GM23338 (cell line): ENCODE data around the gene SRD5A3. TPM values are rescaled to one million over a fixed set of nuclear protein-coding genes. Genes with fewer than 3 reads are reported as not detected.
"Not testable (repeated sequence)": the region's sequence is repeated elsewhere in the genome, so short reads cannot be mapped to it uniquely, and the experiment has no call there.

ENCODE experiments used
- ATAC-seq: fragments of 200-7000 bp; cut with Tn5 transposase; 3 replicates; pipeline ENCODE4 v1.9.1; 2020
- DNase-seq: peaks from one replicate; pipeline ENCODE4 v3.0.0-alpha.2; 2015; ENCODE audit warnings: low spot score
- H2AFZ ChIP-seq: fragments of 200-600 bp; sonication (generic); 2 replicates; pipeline ENCODE4 v1.8.0; 2016; ENCODE audit warnings: antibody characterized with exemption, mild to moderate bottlenecking, moderate library complexity
- H3F3A ChIP-seq: fragments of 200-600 bp; sonication (generic); replicated peaks from 2 replicates; pipeline ENCODE4 v1.8.0; 2017; ENCODE audit warnings: antibody characterized with exemption, mixed run types, low read depth
- H3K27ac ChIP-seq: fragments of 200-600 bp; sonication (generic); 2 replicates; pipeline ENCODE4 v1.6.1; 2016; ENCODE audit warnings: low read depth
- H3K27me3 ChIP-seq: fragments of 200-600 bp; sonication (generic); 2 replicates; pipeline ENCODE4 v1.8.0; 2016; ENCODE audit warnings: mild to moderate bottlenecking, mixed run types, moderate library complexity; ENCODE audit not compliant: insufficient read depth
- H3K36me3 ChIP-seq: fragments of 200-600 bp; sonication (generic); 2 replicates; pipeline ENCODE4 v1.8.0; 2016; ENCODE audit warnings: mild to moderate bottlenecking; ENCODE audit not compliant: insufficient read depth
- H3K4me1 ChIP-seq: fragments of 200-600 bp; sonication (generic); 2 replicates; pipeline ENCODE4 v1.8.0; 2016; ENCODE audit warnings: mild to moderate bottlenecking, moderate library complexity; ENCODE audit not compliant: insufficient read depth
- H3K4me2 ChIP-seq: fragments of 200-600 bp; sonication (generic); 2 replicates; pipeline ENCODE4 v1.7.1; 2017; ENCODE audit warnings: mixed run types
- H3K4me3 ChIP-seq: fragments of 200-600 bp; sonication (generic); 2 replicates; pipeline ENCODE4 v1.6.1; 2016; ENCODE audit warnings: mixed run types
- H3K79me2 ChIP-seq: fragments of 200-600 bp; sonication (generic); replicated peaks from 2 replicates; pipeline ENCODE4 v1.8.0; 2017; ENCODE audit warnings: mild to moderate bottlenecking; ENCODE audit not compliant: insufficient read depth
- H3K9me2 ChIP-seq: fragments of 200-600 bp; sonication (generic); 2 replicates; pipeline ENCODE4 v1.8.0; 2017; ENCODE audit not compliant: insufficient read depth
- H4K20me1 ChIP-seq: fragments of 200-600 bp; sonication (generic); replicated peaks from 2 replicates; pipeline ENCODE4 v1.8.0; 2017; ENCODE audit warnings: mild to moderate bottlenecking; ENCODE audit not compliant: insufficient read depth
- H3K27ac Mint-ChIP-seq: 2 replicates; pipeline ENCODE4 v1.8.0; 2020; ENCODE audit warnings: inconsistent platforms, mild to moderate bottlenecking, moderate library complexity, mixed read lengths
- H3K27me3 Mint-ChIP-seq: 3 replicates; pipeline ENCODE4 v1.8.0; 2022; ENCODE audit warnings: low read depth, mild to moderate bottlenecking, moderate library complexity, mixed read lengths, inconsistent platforms; ENCODE audit not compliant: insufficient read depth, poor library complexity
- H3K36me3 Mint-ChIP-seq: 3 replicates; pipeline ENCODE4 v1.8.0; 2021; ENCODE audit warnings: low read depth, mild to moderate bottlenecking, inconsistent platforms, moderate library complexity, mixed read lengths
- H3K4me1 Mint-ChIP-seq: 3 replicates; pipeline ENCODE4 v1.8.0; 2020; ENCODE audit warnings: mild to moderate bottlenecking, inconsistent platforms, mixed read lengths
- H3K4me3 Mint-ChIP-seq: 3 replicates; pipeline ENCODE4 v1.8.0; 2021; ENCODE audit warnings: moderate library complexity, mild to moderate bottlenecking, inconsistent platforms, mixed read lengths
- H3K9me3 Mint-ChIP-seq: 3 replicates; pipeline ENCODE4 v1.8.0; 2020; ENCODE audit warnings: moderate library complexity, mild to moderate bottlenecking, inconsistent platforms, mixed read lengths
- CREB1 ChIP-seq: fragments of 250-450 bp; sonication (Bioruptor Pico); IDR thresholded peaks from 2 replicates; pipeline ENCODE4 v1.5.0; 2020; ENCODE audit warnings: low read depth, mild to moderate bottlenecking, moderate library complexity
- EZH2 ChIP-seq: fragments of 200-600 bp; sonication (generic); IDR thresholded peaks from one replicate; pipeline ENCODE4 v1.8.0; 2017; ENCODE audit warnings: antibody characterized with exemption, mild to moderate bottlenecking, low read depth; ENCODE audit not compliant: unreplicated experiment
- EZH2phosphoT487 ChIP-seq: fragments of 200-600 bp; sonication (generic); IDR thresholded peaks from one replicate; pipeline ENCODE4 v1.8.1; 2018; ENCODE audit warnings: antibody characterized with exemption; ENCODE audit not compliant: unreplicated experiment
- JUNB ChIP-seq: IDR thresholded peaks from one replicate; pipeline ENCODE4 v1.6.1; 2016; ENCODE audit warnings: antibody characterized with exemption; ENCODE audit not compliant: unreplicated experiment
- NANOG ChIP-seq: IDR thresholded peaks from 2 replicates; pipeline ENCODE4 v1.6.1; 2016; ENCODE audit warnings: antibody characterized with exemption, borderline replicate concordance
- POLR2AphosphoS5 ChIP-seq: IDR thresholded peaks from 2 replicates; pipeline ENCODE4 v1.6.1; 2016; ENCODE audit warnings: antibody characterized with exemption, low read depth
- STAT1 ChIP-seq: IDR thresholded peaks from one replicate; pipeline ENCODE4 v1.6.1; 2016; ENCODE audit warnings: antibody characterized with exemption; ENCODE audit not compliant: unreplicated experiment
- ZNF114 ChIP-seq: fragments of 250-450 bp; sonication (Bioruptor Pico); IDR thresholded peaks from 2 replicates; pipeline ENCODE4 v1.5.0; 2020; ENCODE audit warnings: mild to moderate bottlenecking, moderate library complexity
- ZNF331 ChIP-seq: fragments of 250-450 bp; sonication (Bioruptor Pico); IDR thresholded peaks from 2 replicates; pipeline ENCODE4 v1.5.0; 2020; ENCODE audit warnings: low read depth, mild to moderate bottlenecking, moderate library complexity
- polyA plus RNA-seq: library from polyadenylated mRNA; unstranded; fragments of >200 nt; fragmentation: Nextera tagmentation; extraction: Ambion mirVana; gene quantifications from 2 replicates; pipeline ENCODE4 v1.2.1, GENCODE V29; 2016
- total RNA-seq: library from RNA; depleted of rRNA; stranded (reverse); fragments of >200 nt; shearing (Covaris generic); gene quantifications from 2 replicates; pipeline ENCODE4 v1.2.3, GENCODE V29; 2014
- TF ChIP-seq, protein P1 (sequence below), 2 experiments: fragments of 200-600 bp in 1 of 2; sonication (generic) in 1 of 2; conservative IDR thresholded peaks; 2 replicates each; pipeline versions ENCODE4 v1.5.1 to v1.6.1; 2016 to 2017; ENCODE audit warnings: antibody characterized with exemption in 2 of 2, low read depth in 2 of 2, mild to moderate bottlenecking in 2 of 2, moderate library complexity in 1 of 2
- TF ChIP-seq, protein P2 (sequence below): fragments of 250-450 bp; sonication (Bioruptor Pico); IDR thresholded peaks from 2 replicates; pipeline ENCODE4 v1.5.0; 2020; ENCODE audit warnings: mild to moderate bottlenecking, moderate library complexity
- TF ChIP-seq, protein P3 (sequence below): IDR thresholded peaks from 2 replicates; pipeline ENCODE4 v1.6.1; 2016; ENCODE audit warnings: antibody characterized with exemption

The SRD5A3 gene
- total and polyA plus RNA-seq, 2 experiments from 2014 or later: 23.0 to 49.9 TPM

DNA sequence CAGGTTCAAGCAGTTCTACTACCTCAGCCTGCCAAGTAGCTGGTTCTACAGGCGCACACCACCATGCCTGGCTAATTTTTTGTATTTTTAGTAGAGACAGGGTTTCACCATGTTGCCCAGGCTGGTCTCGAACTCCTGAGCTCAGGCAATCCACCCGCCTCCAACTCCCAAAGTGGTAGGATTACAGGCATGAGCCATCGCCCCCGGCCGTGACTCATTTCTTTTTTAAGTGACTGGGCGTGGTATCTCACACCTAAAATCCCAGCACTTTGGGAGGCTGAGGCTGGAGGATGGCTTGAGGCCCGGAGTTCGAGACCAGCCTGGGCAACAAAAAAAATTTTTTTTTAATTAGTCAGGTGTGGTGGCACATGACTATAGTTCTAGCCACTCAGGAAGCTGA, 16.9 kb downstream of the SRD5A3 start:
- not testable (repeated sequence) for H3K4me2 ChIP-seq, H3K79me2 ChIP-seq, H3K27ac Mint-ChIP-seq, H3K9me3 Mint-ChIP-seq, DNase-seq, H4K20me1 ChIP-seq, H3K4me3 Mint-ChIP-seq, H3K9me2 ChIP-seq, ATAC-seq, H3K27me3 Mint-ChIP-seq, H2AFZ ChIP-seq, H3K27me3 ChIP-seq, H3K36me3 ChIP-seq, H3K4me3 ChIP-seq
- H3K4me1 ChIP-seq: peaks cover 34% of the 10 kb centered on the region
- Mint-ChIP-seq H3K36me3 (peaks cover 59% of the 10 kb centered on the region), H3K4me1 (peaks cover 39% of the 10 kb centered on the region)
- 0 out of 2 replicates have a peak overlapping the region, but pooled peaks have one; percentile 46 for H3K27ac ChIP-seq
- peaks cover 10% of the 10 kb centered on the region; the same call in 1 of the 2 replicates for H3F3A ChIP-seq

DNA sequence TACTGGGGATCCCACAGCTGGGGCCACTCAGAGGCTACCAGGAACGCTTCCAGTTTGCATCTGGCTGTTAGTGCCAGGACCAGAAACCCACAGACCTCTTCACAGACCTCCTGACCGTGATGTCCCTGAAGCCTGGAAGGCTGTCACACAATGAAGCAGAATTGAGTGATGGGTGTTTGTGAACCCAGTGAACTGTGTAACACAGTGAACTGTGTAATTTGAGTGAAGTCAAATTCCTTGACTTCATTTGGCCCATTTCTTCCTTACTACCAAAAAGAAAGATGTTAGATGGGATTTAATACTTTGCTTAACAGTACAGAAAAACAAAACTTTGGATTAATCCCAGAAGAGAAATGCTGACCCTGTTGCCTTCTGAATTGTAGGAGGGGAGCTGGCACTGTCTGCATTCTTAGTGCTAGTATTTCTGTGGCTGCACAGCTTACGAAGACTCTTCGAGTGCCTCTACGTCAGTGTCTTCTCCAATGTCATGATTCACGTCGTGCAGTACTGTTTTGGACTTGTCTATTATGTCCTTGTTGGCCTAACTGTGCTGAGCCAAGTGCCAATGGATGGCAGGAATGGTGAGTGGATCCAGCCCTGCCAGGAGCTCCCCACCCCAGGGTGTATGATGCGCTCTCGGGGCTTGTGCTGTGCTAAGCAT, 17.8 kb downstream of the SRD5A3 start:
- H3K4me1 Mint-ChIP-seq: peaks cover 39% of the 10 kb centered on the region
- Histone ChIP-seq H2AFZ (no peak overlapping the region), H3K4me2 (no peak overlapping the region), H3K36me3 (0 out of 2 replicates have a peak, but pooled peaks cover 3% of the 10 kb centered on the region), H3F3A (peaks cover 10% of the 10 kb centered on the region; the same call in 1 of the 2 replicates), H3K79me2 (no peaks in the 10 kb centered on the region), H3K4me3 (no peak overlapping the region), H3K9me2 (no peaks in the 10 kb centered on the region), H3K4me1 (peaks cover 34% of the 10 kb centered on the region), H3K27ac (0 out of 2 replicates have a peak overlapping the region, but pooled peaks have one; percentile 46), H4K20me1 (no peaks in the 10 kb centered on the region), H3K27me3 (no peaks in the 10 kb centered on the region)
- DNase-seq (no peak), ATAC-seq (no peak)
- no peak overlapping the region for H3K4me3 Mint-ChIP-seq
- no peak overlapping the region for H3K27ac Mint-ChIP-seq
- no peaks in the 10 kb centered on the region for H3K9me3 Mint-ChIP-seq
- peaks cover 60% of the 10 kb centered on the region for H3K36me3 Mint-ChIP-seq
- peaks cover 8% of the 10 kb centered on the region for H3K27me3 Mint-ChIP-seq
- TF ChIP-seq POLR2AphosphoS5 (no peak), EZH2 (no peak), CREB1 (CRISPR knock-in tag) (no peak), EZH2phosphoT487 (no peak), NANOG (no peak), JUNB (no peak), ZNF331 (CRISPR knock-in tag) (no peak), ZNF114 (CRISPR knock-in tag) (no peak), STAT1 (no peak)
- TF ChIP-seq, protein P1, sequence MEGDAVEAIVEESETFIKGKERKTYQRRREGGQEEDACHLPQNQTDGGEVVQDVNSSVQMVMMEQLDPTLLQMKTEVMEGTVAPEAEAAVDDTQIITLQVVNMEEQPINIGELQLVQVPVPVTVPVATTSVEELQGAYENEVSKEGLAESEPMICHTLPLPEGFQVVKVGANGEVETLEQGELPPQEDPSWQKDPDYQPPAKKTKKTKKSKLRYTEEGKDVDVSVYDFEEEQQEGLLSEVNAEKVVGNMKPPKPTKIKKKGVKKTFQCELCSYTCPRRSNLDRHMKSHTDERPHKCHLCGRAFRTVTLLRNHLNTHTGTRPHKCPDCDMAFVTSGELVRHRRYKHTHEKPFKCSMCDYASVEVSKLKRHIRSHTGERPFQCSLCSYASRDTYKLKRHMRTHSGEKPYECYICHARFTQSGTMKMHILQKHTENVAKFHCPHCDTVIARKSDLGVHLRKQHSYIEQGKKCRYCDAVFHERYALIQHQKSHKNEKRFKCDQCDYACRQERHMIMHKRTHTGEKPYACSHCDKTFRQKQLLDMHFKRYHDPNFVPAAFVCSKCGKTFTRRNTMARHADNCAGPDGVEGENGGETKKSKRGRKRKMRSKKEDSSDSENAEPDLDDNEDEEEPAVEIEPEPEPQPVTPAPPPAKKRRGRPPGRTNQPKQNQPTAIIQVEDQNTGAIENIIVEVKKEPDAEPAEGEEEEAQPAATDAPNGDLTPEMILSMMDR (conservative IDR thresholded peaks at IDR 0.05; ENCODE audit: low read depth in 2 of 2): no peak
- TF ChIP-seq, protein P2, sequence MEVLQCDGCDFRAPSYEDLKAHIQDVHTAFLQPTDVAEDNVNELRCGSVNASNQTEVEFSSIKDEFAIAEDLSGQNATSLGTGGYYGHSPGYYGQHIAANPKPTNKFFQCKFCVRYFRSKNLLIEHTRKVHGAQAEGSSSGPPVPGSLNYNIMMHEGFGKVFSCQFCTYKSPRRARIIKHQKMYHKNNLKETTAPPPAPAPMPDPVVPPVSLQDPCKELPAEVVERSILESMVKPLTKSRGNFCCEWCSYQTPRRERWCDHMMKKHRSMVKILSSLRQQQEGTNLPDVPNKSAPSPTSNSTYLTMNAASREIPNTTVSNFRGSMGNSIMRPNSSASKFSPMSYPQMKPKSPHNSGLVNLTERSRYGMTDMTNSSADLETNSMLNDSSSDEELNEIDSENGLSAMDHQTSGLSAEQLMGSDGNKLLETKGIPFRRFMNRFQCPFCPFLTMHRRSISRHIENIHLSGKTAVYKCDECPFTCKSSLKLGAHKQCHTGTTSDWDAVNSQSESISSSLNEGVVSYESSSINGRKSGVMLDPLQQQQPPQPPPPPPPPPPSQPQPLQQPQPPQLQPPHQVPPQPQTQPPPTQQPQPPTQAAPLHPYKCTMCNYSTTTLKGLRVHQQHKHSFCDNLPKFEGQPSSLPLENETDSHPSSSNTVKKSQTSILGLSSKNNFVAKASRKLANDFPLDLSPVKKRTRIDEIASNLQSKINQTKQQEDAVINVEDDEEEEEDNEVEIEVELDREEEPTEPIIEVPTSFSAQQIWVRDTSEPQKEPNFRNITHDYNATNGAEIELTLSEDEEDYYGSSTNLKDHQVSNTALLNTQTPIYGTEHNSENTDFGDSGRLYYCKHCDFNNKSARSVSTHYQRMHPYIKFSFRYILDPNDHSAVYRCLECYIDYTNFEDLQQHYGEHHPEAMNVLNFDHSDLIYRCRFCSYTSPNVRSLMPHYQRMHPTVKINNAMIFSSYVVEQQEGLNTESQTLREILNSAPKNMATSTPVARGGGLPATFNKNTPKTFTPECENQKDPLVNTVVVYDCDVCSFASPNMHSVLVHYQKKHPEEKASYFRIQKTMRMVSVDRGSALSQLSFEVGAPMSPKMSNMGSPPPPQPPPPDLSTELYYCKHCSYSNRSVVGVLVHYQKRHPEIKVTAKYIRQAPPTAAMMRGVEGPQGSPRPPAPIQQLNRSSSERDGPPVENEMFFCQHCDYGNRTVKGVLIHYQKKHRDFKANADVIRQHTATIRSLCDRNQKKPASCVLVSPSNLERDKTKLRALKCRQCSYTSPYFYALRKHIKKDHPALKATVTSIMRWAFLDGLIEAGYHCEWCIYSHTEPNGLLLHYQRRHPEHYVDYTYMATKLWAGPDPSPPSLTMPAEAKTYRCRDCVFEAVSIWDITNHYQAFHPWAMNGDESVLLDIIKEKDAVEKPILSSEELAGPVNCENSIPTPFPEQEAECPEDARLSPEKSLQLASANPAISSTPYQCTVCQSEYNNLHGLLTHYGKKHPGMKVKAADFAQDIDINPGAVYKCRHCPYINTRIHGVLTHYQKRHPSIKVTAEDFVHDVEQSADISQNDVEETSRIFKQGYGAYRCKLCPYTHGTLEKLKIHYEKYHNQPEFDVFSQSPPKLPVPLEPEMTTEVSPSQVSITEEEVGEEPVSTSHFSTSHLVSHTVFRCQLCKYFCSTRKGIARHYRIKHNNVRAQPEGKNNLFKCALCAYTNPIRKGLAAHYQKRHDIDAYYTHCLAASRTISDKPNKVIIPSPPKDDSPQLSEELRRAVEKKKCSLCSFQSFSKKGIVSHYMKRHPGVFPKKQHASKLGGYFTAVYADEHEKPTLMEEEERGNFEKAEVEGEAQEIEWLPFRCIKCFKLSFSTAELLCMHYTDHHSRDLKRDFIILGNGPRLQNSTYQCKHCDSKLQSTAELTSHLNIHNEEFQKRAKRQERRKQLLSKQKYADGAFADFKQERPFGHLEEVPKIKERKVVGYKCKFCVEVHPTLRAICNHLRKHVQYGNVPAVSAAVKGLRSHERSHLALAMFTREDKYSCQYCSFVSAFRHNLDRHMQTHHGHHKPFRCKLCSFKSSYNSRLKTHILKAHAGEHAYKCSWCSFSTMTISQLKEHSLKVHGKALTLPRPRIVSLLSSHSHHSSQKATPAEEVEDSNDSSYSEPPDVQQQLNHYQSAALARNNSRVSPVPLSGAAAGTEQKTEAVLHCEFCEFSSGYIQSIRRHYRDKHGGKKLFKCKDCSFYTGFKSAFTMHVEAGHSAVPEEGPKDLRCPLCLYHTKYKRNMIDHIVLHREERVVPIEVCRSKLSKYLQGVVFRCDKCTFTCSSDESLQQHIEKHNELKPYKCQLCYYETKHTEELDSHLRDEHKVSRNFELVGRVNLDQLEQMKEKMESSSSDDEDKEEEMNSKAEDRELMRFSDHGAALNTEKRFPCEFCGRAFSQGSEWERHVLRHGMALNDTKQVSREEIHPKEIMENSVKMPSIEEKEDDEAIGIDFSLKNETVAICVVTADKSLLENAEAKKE (CRISPR knock-in tag): no peak
- TF ChIP-seq, protein P3, sequence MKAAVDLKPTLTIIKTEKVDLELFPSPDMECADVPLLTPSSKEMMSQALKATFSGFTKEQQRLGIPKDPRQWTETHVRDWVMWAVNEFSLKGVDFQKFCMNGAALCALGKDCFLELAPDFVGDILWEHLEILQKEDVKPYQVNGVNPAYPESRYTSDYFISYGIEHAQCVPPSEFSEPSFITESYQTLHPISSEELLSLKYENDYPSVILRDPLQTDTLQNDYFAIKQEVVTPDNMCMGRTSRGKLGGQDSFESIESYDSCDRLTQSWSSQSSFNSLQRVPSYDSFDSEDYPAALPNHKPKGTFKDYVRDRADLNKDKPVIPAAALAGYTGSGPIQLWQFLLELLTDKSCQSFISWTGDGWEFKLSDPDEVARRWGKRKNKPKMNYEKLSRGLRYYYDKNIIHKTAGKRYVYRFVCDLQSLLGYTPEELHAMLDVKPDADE: no peak
